ENCODE measurements around the gene ITSN2.

DNA sequence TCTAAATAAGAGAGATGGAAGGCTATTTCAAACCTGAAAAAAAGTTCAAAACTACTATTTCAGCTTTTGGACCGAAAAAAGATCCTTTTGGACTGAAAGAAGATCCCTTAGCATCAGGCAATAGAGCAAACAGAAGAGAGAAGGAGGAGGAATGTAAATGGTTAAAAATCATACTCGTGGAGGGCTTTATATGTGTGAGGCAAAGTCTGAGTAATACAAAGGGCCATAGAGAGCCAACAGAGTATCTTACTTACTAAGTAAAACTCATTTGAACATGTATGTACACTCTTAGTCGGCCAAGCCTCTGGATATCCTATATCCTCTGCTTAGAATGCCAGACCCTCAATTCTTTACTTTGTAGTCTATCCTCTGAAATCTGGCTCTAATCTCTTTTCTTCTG lies 55.7 kb downstream of the ITSN2 start:
- no peak for TF ChIP-seq POLR2A (IDR thresholded peaks at IDR 0.05; ENCODE audit: low read length)
- no peak for TF ChIP-seq GATA1 (IDR thresholded peaks at IDR 0.05; ENCODE audit: low read depth, low read length)
